Activated effector memory CD4-positive, alpha-beta T cell treated with Interleukin-2 at 50 U/mL for 16 hours (primary cell): Measurements from ENCODE around the gene KMT5C.

Experiments used
- DNase-seq: peaks from one replicate; pipeline ENCODE4 v3.0.0-alpha.2; 2020

Gene KMT5C

DNA sequence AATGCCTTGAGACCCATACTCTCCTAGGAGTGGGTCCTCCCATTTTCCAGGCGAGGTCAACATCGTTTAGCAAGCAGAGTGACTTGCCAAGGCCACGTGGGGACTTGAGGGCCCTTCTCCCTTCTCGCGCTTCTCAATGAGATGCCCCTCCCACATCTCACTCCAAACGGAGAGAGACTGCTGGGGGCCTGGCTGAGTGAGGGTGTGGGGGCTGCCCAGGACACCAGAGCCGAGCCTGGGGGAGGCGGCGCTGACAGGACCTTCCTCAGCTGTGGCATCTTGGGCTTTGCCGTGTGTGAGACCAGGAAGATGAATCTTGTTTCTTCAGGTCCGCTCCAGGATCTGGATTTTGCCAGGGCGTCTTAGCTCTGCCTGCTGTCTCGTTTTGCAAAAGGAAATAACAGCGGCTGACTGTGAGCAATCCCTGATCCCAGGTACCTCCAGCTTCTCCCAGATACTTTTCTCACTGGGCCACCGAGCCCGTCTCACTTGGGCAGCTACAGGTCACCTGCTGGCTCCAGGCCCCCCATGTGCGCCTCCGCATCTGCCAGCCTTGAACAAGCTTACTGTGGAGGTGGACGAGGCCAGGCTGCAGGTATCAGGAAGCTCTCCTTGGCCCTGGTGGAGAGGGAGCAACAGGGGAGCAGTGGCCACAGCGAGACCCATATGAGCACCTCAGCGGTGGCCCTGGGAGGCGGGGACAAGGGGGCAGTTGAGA, 8.8 kb downstream of the KMT5C start:
- no peak for DNase-seq

DNA sequence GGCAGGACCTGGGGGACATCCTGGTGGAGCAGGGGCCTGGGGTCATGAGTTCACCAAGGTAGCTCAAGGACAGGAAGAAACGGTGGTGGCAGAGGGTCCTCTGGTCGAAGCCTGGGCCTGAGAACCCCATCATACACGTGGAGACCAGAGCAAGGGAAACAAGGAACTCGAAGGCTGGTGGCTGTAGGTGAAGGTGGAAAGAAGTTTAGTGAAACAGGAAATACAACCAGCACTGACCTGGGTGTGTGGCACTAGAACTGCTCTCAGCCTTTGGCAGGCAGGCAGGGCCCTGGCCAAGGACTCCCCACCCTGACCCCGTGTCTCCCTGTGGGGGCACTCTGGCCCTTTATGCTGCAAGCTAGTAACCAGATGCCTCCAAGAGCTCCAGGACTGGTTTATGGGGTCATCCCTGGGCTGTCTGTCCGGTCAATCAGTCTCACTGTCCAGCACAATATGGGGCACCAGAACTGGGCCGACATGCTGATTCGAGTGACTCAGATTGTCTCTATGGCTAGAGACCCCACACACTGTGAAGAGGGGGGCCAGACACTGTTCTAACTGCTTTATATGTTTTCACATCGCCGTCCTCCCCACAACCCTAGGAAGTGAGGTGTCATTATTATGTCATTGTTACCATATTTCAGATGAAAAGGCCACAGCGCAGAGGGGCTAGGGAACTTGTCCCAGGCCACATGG, 11.1 kb downstream of the KMT5C start:
- DNase-seq = no peak

DNA sequence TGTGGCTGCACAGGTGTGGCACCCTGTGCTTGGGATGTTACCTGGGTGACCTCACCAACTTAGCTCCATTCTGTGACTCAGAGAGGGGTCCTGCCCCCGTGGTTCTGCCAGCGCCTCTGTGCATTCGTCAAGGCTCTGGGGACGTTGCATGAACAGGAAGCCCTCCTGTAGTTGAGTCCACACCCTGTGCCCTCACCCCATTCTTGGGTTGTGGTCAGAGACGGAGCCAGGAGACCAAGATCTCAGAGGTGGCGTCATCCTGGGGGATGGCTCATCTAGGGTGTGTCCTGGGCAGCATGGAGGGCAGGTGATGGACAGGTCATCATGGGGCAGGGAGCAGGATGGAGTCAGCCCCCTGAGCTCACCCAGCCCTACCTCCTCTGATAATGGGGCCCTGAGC, 12.4 kb downstream of the KMT5C start:
- DNase-seq = no peak

DNA sequence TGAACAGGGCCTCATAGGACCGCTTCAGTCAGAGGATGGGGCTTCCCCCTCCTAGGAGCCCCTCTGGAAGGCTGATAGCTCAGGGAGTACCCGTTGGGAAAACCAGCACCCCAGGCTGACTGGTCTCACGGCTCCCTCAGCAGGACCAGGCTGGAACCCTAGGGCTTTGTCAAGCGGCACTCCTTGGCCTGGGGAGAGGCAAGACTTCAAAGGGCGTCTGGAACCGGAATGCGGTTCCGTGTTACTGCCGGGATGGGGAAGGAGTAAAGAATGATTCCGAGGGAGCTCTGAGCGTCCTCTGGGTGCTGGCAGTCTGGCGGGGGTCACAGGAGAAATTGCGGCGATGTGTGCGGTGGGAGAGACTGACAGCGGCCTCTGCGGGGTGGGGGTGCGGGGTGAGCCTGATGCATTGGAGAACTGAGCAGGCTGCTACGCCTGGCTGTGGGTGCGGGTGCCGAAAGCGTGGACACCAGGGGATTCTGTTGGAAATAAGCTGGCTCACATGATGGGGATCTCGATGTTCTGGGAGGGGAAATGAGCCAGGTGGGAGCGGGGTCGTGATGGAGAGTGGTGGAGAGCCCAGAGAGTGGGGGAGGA, 13.0 kb downstream of the KMT5C start:
- no peak for DNase-seq

DNA sequence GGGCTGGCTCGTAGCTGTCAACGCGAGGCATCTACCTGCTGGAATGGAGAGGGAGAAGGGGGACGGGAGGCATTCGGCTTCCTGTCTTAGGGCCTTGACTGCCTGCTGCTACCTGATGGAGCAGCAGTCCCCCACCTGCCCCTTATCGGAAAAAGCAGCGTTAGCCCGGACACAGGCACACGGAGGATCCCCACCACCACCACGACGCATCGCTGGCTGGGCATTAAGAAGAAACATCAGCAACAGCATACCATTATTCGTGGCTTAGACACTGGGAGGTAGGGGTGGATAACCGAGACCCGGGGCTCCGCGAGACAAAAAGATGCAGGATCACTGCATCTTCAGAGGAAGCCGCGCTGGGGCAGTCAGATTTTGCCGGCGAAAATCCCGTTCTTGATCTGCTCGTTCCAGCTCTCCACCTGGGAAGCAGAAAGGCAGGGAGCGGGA, 13.7 kb downstream of the KMT5C start:
- no peak for DNase-seq

DNA sequence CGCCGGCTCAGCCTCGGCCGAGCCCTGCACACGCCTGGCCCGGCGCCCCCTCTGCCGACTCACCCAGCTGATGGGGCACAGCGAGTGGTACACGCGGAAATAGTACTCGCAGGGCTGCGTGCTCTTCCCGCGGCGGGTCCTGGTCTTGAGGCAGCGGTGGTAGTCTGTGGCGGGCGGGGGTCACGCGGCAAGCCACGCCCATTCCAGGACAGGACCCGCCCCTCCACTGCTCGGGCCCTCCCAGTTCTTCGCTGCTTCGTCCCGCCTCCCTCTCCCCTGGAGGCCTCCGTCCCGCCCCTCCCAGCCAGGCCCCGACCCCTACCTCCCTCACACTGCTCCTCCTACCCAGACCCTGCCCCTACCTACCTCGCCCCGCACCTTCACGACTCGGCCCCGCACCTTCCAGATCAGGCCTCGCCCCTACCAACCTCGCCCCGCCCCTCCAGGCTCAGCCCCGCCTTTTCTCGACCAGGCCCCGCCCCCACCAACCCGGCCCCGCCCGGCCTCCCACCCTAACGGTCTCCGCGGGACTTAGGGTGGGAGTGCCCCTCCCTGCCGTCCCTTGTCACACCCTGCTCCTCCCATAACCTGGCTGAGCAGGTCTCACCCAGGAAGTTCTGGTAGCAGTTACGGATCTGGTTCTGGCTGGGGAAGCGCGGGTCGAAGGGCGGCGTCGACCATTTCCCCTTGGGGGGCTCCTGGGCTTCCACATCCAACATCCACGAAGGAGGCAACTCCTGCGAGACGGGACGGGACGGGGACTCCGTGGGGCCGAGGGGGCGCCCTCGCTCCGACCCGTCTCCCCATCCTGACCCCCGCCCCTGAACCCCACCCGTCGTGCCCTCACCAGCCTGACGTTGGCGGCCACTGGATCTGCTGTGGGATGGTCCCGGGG, 14.4 kb downstream of the KMT5C start:
- peak; percentile 57 for DNase-seq

DNA sequence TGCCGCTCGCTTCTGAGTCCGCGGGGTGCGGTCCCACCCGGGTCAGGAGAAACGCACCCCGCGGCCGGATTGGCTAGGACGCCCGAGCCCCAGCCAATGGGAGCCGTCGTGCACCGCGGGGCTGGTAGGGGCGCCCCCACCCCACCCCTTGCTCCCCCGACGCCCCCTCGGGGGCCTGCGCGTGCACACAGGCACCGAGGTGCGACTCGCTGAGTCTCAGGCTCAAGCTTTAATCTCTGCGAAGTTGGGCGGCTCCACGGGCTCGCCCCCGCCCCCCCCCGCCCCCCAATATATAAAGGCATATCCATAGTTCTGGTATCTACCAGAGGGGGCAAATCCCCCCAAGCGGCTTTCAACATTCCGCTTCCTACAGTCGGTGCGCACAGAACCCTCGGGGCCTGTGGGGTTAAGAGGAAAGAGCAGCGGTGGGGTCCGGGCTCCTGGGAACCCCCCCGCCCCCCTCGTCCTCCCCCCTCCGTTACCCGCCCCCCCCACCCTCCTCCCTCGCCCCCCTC, 15.1 kb downstream of the KMT5C start, which contains the start of gene COX6B2:
Gene COX6B2 (minus strand): TSS at position 22 of the 515 bp plus-strand sequence. CDS start 198 bp downstream, outside the sequence.
- no peak for DNase-seq

DNA sequence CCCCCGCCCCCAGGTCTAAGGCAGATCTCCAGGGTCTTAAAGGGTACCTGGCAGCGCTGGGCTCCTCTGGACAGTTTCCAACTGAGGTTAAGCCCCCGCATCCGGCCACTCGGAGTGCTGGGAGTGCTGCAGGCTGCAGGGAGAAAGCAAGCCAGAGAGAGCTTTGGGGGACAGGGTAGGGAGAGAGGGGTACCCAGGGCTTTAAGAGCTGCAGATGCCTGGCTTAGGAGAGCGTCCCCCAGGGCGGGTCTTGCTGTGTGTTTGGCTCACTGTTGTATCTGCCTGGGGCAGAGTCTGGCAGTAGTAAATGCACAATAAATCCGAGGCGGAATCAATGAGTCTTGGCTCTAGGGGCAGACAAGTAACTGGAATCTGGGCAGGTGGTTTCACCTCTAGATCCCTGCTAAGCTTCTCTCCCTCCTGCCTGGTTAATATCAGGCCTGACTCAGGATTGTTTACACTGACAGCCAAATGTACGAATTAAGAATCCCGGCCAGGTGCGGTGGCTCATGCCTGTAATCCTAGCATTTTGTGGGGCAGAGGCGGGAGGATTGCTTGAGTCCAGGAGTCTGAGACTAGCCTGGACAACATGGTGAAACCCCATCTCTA, 15.6 kb downstream of the KMT5C start:
- no peak for DNase-seq

DNA sequence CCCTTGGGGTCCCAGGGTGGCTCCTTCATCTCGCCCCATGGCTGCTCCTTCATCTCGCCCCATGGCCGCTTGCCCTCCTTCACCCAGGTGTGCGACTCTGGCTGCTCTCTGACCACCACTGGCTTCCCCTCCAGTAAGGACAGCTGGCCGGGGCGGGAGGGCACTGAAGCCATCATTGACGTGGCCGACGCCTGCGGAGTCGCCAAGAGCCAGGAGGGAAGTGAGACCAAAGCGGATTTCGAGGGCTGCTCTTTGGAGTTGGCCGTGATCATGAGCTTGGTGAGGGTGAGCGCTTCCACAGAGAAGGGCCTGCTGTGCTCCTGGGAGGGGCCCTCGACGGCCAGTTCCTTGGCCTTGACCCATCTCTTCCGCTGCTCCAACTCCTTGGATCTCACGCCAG, 18.8 kb downstream of the KMT5C start:
- no peak for DNase-seq

DNA sequence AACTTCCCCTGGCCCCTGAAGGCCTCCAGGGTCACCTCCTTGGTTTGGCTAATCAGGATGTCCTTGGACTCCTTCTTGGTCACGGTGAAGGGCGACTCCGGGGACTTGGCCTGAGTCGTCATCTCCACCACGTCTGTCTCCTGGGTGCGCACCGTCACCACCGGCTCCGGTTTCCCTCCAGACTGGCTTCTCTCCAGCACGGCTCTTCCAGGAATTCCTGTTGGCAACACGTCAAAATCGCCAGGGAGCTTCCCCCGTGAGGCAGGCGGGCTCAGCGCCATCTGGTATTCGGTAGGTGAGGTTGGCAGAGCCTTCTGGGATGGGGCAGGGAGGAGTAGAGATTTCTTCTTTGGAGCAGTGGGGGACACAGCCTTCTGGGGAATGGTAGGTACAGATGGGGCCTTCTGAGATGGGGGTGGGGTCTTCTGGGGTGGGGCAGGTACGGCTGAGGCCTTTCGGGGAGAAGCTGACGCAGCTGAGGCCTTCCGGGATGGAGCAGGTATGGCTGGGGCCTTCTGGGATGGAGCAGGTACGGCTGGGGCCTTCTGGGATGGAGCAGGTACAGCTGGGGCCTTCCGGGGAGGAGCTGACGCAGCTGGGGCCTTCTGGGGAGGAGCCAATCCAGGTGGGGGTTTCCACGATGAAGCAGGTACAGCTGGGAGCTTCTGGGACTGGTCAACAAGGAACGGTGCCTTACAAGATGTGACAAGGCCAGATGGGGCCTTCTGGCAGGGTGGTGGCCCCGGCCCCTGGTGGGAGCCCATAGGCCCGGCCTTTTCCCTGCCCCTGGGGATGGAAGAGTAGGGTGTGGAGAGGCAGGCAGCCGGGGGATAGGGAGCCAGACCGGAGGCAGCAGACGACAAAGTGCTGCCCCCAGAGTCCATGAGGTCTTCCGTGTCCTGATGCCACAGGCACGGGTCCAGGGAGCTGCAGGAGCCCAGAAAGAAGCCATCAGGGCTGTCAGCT, 19.6 kb downstream of the KMT5C start:
- DNase-seq = no peak

DNA sequence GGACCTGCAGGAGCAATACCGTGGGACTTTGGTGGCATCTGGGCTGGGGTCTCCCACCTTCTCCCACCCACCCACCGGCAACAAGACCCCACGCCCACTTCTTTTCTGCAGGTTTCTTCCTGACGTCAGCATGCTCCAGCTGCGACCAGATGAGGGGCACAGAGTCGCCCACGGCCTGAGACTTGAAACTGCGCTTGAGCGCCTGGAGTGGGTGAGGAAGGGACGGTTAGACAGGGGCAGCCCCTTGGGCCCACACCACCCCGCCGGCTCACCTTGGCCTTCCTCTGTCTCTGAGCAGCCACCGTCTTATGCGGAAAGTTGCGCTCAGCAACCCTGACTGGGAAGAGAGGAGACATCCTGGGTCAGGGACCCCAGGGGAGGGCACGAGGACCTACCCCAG, 21.2 kb downstream of the KMT5C start:
- DNase-seq = no peak

DNA sequence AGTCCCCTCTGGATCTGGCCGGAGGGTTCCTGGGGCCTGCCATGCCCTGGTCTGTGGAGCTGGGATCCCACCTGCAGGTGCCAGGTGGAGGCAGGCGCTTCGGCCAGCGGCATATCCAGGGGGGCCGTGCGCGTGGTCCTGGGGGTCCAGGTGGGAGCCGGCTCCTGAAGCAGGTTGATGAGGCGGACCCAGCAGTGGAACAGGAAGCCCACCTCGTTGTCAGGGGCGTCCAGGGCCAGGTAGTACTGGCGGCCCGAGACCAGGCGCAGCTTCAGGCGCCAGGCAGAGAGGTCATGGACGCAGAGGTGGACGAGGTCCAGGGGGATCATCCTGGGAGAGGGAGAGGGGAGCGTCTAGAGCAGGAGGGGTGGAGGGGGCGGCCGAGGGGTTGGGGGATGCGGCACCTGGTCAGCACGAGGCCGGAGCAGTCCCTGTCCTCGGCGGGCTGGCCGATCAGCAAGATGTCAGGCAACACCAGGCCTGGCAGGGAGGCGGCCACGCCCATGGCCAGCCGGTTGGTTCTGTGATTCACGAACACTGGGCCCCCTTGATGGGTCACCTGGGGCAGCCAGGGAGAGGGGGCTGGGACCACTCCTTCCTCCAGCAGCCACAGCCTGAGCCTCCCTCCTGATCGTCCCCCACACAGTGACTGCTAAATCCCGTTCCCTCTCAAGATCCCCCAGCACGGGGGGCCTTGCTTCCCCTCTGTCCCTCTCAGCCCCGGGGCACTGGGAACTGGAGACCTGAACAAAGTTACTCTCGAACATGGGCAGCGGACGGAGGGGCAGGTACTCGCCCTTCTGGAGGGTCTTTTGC, 22.7 kb downstream of the KMT5C start:
- DNase-seq = no peak

DNA sequence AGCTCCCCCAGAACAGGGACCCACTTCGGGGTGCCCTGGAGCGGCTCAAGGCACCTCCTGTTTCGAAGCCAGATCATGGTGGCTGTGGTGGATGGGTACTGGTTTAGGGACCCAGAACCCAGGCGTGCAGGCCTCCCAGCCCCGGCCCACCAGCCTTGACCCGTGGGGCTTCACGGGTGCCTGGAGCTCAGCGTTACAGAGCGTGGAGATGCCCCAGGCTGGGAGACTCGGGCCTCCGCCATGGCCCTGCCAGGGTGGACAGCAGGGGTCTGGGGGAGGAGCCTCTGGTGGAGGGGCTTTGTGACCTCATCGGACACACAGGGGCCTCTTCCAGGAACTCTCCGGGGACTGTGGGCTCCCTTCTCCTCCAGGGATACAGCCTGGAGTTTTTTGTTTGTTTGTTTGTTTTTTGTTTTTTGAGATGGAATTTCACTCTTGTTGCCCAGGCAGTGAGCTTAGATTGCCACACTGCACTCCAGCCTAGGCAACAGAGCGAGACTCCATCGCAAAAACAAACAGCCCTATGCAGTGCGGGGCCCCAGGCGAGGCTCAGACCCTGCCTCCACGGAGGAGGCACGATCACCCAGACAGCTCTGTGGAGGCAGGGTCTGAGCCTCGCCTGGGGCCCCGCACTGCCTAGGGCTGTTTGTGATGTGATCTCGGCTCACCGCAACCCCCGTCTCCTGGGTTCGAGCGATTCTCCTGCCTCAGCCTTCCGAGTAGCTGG, 23.5 kb downstream of the KMT5C start, which contains the start of gene GARIN5B:
Gene GARIN5B (minus strand): TSS at position 271 of the 727 bp plus-strand sequence. CDS start 194 bp downstream, at position 77.
- DNase-seq = no peak

DNA sequence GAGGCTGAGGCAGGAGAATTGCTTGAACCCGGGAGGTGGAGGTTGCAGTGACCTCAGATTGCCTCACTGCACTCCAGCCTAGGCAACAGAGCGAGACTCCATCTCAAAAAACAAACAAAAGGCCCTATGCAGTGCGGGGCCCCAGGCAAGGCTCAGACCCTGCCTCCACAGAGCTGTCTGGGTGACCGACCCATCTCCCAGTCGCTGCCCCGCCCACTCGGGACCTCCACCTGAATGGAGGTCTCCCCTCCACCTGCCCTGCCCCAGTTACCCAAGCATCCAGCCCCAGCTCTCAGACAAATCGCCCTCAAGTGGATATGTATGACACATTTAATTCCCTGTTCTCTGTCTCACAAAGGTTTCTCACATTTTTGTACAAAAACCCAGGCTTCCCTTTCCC, 25.6 kb downstream of the KMT5C start:
- no peak for DNase-seq

DNA sequence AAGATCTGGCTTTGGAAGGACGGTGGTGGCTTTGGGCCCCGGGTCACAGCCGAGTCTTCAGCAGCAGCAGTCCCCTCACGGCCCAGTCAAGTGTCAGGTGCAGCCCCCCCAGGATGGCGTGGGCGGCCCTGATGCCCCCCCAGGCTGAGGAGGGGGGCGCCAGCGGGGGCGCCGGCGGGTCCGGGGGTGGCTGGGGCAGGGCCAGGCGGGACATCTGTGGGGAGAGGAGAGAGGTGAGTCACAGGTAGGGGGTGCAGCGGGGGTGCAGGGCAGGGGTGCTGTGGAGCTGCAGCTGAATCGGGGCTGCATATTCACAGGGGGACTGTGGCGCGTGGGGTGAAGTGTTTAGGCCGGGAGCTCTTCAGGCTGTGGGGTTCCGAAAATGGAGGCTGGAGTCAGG, 26.3 kb downstream of the KMT5C start:
- no peak for DNase-seq

DNA sequence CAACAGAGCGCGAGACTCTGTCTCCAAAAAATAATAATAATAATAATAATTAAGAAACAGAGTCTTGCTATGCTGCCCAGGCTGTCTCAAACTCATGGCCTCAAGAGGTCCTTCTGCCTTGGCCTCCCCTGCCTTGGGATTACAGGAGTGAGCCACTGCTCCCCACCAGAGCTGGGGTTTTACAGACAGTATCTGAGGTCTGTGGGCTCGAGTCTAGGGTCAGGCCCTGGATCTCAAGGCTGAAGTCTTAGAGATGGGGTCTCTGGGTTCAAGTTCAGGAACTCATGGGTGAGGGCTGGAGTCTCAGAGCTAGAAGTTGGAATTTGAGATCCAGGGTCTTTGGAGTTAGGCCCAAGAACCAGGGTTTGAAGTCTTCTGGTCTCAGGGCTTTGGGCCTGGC, 27.1 kb downstream of the KMT5C start:
- DNase-seq = no peak

DNA sequence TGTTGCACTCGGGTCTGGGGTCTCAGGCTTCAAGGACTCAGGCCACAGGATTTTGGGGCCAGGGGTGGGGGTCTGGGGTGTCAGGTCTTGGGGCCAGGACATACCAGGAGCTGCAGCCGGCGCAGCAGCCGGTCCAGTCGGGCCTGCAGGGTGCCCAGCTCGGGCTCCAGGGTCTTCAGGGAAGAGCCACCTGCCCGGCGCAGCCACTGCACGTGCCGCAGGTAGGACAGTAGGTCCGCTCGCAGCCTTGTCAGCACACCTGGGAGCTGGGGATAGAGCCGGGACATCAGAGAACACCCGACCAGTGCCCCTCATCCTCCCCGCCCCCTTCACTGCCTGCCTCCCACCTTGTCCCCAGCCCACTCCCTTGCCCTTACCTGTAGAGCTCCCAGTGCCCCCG, 28.4 kb downstream of the KMT5C start:
- no peak for DNase-seq

DNA sequence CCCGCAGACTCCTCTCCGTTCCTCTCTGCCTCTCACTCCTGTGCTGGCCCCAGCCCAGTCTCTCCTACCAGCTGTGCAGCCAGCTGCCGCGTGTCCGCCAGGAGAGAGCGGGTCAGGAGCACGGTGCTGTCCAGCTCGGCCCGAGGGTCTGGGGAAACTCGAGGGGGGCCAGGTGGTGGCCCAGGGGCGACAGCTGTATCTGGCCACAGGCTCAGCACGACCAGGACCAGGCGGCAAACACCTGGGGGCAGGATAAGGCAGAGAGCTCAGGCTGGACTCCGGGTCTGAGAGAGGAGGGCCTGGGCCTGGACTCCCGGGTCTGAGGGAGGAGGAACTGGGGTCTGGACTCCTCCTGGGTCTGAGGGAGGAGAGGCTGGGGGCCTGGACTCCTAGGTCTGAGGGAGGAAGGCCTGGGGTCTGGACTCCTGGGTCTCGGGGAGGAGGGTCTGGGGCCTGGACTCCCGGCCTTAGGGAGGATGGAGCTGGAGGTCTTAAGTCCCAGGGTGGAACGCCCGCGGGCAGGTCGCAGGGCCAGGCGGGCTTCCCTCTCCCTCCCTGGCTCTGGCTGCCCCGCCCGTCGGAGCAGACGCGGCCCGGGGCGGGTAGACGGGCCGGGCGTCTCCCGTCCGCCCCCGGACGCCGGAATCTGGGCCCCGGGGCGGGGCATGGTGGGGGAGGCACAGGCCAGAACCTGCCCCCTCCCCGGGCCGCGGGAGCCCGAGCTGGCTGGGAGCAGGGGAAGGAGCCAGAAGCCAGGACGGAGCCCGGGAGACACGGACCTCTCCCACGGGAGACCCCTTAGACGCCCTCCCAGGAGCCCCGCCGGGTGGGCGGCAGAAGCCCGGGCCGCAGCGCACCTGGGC, 29.3 kb downstream of the KMT5C start:
- DNase-seq = no peak
